ENCODE results near the gene PI4KA.
"Not testable (repeated sequence)": the region's sequence is repeated elsewhere in the genome, so short reads cannot be mapped to it uniquely, and the experiment has no call there.

GRCh38 chr22:20702175-20702545 is 156.5 kb downstream of the PI4KA start:
- not testable (repeated sequence) for TF ChIP-seq CTCF, POLR2A (IDR thresholded peaks at IDR 0.05)
